Activated T-helper 17 cell treated with anti-CD3 and anti-CD28 coated beads, Interleukin-2, amount 50 U/mL, for 72 hours (primary cell): ENCODE data around the gene PVALB. TPM values are rescaled to one million over a fixed set of nuclear protein-coding genes. Genes with fewer than 3 reads are reported as not detected.

Experiments
- ATAC-seq: fragments of 150-1000 bp; cut with Tn5 transposase; replicated peaks from 2 replicates; pipeline ENCODE4 v1.10.0; 2021; ENCODE audit warnings: mild to moderate bottlenecking, moderate library complexity
- H3K27ac Mint-ChIP-seq: one replicate; pipeline ENCODE4 v1.8.0; 2022; ENCODE audit warnings: mixed read lengths
- H3K27me3 Mint-ChIP-seq: one replicate; pipeline ENCODE4 v1.8.0; 2022; ENCODE audit warnings: mixed read lengths
- H3K36me3 Mint-ChIP-seq: one replicate; pipeline ENCODE4 v1.8.0; 2022; ENCODE audit warnings: low read depth, mild to moderate bottlenecking, mixed read lengths
- H3K4me1 Mint-ChIP-seq: one replicate; pipeline ENCODE4 v1.8.0; 2022; ENCODE audit warnings: mixed read lengths
- H3K4me3 Mint-ChIP-seq: one replicate; pipeline ENCODE4 v1.8.0; 2022; ENCODE audit warnings: mild to moderate bottlenecking, mixed read lengths
- H3K9me3 Mint-ChIP-seq: one replicate; pipeline ENCODE4 v1.8.0; 2022; ENCODE audit warnings: mixed read lengths
- total RNA-seq, 2 donors: library from RNA; stranded (reverse); gene quantifications; one replicate each; pipeline ENCODE4 v1.2.3, GENCODE V29; 2022

Gene PVALB
- total RNA-seq, 2 donors from 2014 or later: not detected

GRCh38 chr22:36831717-36832116 lies 14.9 kb upstream of the PVALB start:
- Mint-ChIP-seq H3K27ac (no peak overlapping the region), H3K4me1 (peaks cover 15% of the 10 kb centered on the region), H3K4me3 (no peak overlapping the region), H3K27me3 (peaks cover 7% of the 10 kb centered on the region), H3K36me3 (no peaks in the 10 kb centered on the region), H3K9me3 (no peaks in the 10 kb centered on the region)
- ATAC-seq: no peak

- Mint-ChIP-seq H3K9me3 (no peaks in the 10 kb centered on the region), H3K27me3 (peaks cover 7% of the 10 kb centered on the region), H3K27ac (no peak overlapping the region)
These were observed 14.4 kb upstream of the PVALB start for GRCh38 chr22:36831206-36831605.

GRCh38 chr22:36830601-36831000 lies 13.8 kb upstream of the PVALB start:
- H3K9me3 Mint-ChIP-seq: no peaks in the 10 kb centered on the region
- H3K4me1 Mint-ChIP-seq: peaks cover 15% of the 10 kb centered on the region
- no peaks in the 10 kb centered on the region for H3K36me3 Mint-ChIP-seq
- no peak for ATAC-seq
- no peak overlapping the region for H3K27ac Mint-ChIP-seq
- H3K27me3 Mint-ChIP-seq: peaks cover 7% of the 10 kb centered on the region
- peak overlapping the region; percentile 11 for H3K4me3 Mint-ChIP-seq

More at GRCh38 chr22:36831206-36831605, 14.4 kb upstream of the PVALB start:
- Mint-ChIP-seq H3K4me3 (no peak overlapping the region), H3K4me1 (peaks cover 15% of the 10 kb centered on the region), H3K36me3 (no peaks in the 10 kb centered on the region)
- ATAC-seq: no peak

- no peak overlapping the region for H3K27ac Mint-ChIP-seq
- H3K36me3 Mint-ChIP-seq: no peaks in the 10 kb centered on the region
- peaks cover 13% of the 10 kb centered on the region for H3K27me3 Mint-ChIP-seq
- no peak for ATAC-seq
- H3K4me1 Mint-ChIP-seq: peaks cover 19% of the 10 kb centered on the region
- no peak overlapping the region for H3K4me3 Mint-ChIP-seq
- no peaks in the 10 kb centered on the region for H3K9me3 Mint-ChIP-seq
These were observed 12.7 kb upstream of the PVALB start for GRCh38 chr22:36829370-36830002.

- no peak overlapping the region for H3K4me3 Mint-ChIP-seq
- no peaks in the 10 kb centered on the region for H3K9me3 Mint-ChIP-seq
- H3K27me3 Mint-ChIP-seq: peaks cover 14% of the 10 kb centered on the region
- ATAC-seq: no peak
- H3K4me1 Mint-ChIP-seq: peaks cover 21% of the 10 kb centered on the region
- no peaks in the 10 kb centered on the region for H3K36me3 Mint-ChIP-seq
- H3K27ac Mint-ChIP-seq: no peak overlapping the region
These were observed 12.0 kb upstream of the PVALB start for GRCh38 chr22:36828815-36829214.

GRCh38 chr22:36826262-36826661 lies 9.4 kb upstream of the PVALB start:
- H3K4me1 Mint-ChIP-seq: peaks cover 16% of the 10 kb centered on the region
- no peaks in the 10 kb centered on the region for H3K9me3 Mint-ChIP-seq
- no peak overlapping the region for H3K27ac Mint-ChIP-seq
- no peak for ATAC-seq
- H3K4me3 Mint-ChIP-seq: no peak overlapping the region
- H3K27me3 Mint-ChIP-seq: peaks cover 10% of the 10 kb centered on the region
- H3K36me3 Mint-ChIP-seq: no peaks in the 10 kb centered on the region

GRCh38 chr22:36824655-36825054 lies 7.8 kb upstream of the PVALB start:
- H3K27ac Mint-ChIP-seq: no peak overlapping the region
- no peaks in the 10 kb centered on the region for H3K36me3 Mint-ChIP-seq
- no peaks in the 10 kb centered on the region for H3K9me3 Mint-ChIP-seq
- H3K27me3 Mint-ChIP-seq: peaks cover 10% of the 10 kb centered on the region
- ATAC-seq: no peak
- H3K4me1 Mint-ChIP-seq: peaks cover 6% of the 10 kb centered on the region
- H3K4me3 Mint-ChIP-seq: no peak overlapping the region

GRCh38 chr22:36823186-36823839 lies 6.5 kb upstream of the PVALB start:
- peaks cover 17% of the 10 kb centered on the region for H3K27me3 Mint-ChIP-seq
- H3K9me3 Mint-ChIP-seq: no peaks in the 10 kb centered on the region

GRCh38 chr22:36822581-36822980 lies 5.7 kb upstream of the PVALB start:
- H3K4me1 Mint-ChIP-seq: peaks cover 8% of the 10 kb centered on the region
- ATAC-seq: no peak
- no peak overlapping the region for H3K4me3 Mint-ChIP-seq
- H3K9me3 Mint-ChIP-seq: no peaks in the 10 kb centered on the region
- no peaks in the 10 kb centered on the region for H3K36me3 Mint-ChIP-seq
- H3K27me3 Mint-ChIP-seq: peaks cover 24% of the 10 kb centered on the region
- no peak overlapping the region for H3K27ac Mint-ChIP-seq

More at GRCh38 chr22:36823186-36823839, 6.5 kb upstream of the PVALB start:
- no peak for ATAC-seq
- Mint-ChIP-seq H3K4me3 (no peak overlapping the region), H3K27ac (no peak overlapping the region), H3K4me1 (peaks cover 6% of the 10 kb centered on the region), H3K36me3 (no peaks in the 10 kb centered on the region)

GRCh38 chr22:36819112-36819511 lies 2.3 kb upstream of the PVALB start:
- H3K9me3 Mint-ChIP-seq: no peaks in the 10 kb centered on the region
- H3K27me3 Mint-ChIP-seq: peaks cover 35% of the 10 kb centered on the region
- H3K4me1 Mint-ChIP-seq: peaks cover 4% of the 10 kb centered on the region
- ATAC-seq: no peak
- H3K27ac Mint-ChIP-seq: no peak overlapping the region
- no peak overlapping the region for H3K4me3 Mint-ChIP-seq
- no peaks in the 10 kb centered on the region for H3K36me3 Mint-ChIP-seq

GRCh38 chr22:36818010-36818642 lies 1.3 kb upstream of the PVALB start:
- ATAC-seq: no peak
- Mint-ChIP-seq H3K27ac (no peak overlapping the region), H3K4me1 (peaks cover 4% of the 10 kb centered on the region), H3K4me3 (peak overlapping the region; percentile 49), H3K27me3 (peaks cover 41% of the 10 kb centered on the region), H3K9me3 (no peaks in the 10 kb centered on the region), H3K36me3 (no peaks in the 10 kb centered on the region)

- Mint-ChIP-seq H3K27me3 (peaks cover 43% of the 10 kb centered on the region), H3K4me1 (peaks cover 4% of the 10 kb centered on the region), H3K27ac (no peak overlapping the region), H3K9me3 (no peaks in the 10 kb centered on the region), H3K4me3 (peak overlapping the region; percentile 49), H3K36me3 (no peaks in the 10 kb centered on the region)
- ATAC-seq: no peak
These were observed 652 bp upstream of the PVALB start for GRCh38 chr22:36817525-36817848.

- H3K4me3 Mint-ChIP-seq: no peak overlapping the region
- peaks cover 43% of the 10 kb centered on the region for H3K27me3 Mint-ChIP-seq
- H3K27ac Mint-ChIP-seq: no peak overlapping the region
- no peak for ATAC-seq
- H3K4me1 Mint-ChIP-seq: peaks cover 4% of the 10 kb centered on the region
- H3K9me3 Mint-ChIP-seq: no peaks in the 10 kb centered on the region
- no peaks in the 10 kb centered on the region for H3K36me3 Mint-ChIP-seq
These were observed 548 bp downstream of the PVALB start for GRCh38 chr22:36816339-36816635.

- H3K27me3 Mint-ChIP-seq: peaks cover 43% of the 10 kb centered on the region
- H3K36me3 Mint-ChIP-seq: no peaks in the 10 kb centered on the region
- no peaks in the 10 kb centered on the region for H3K9me3 Mint-ChIP-seq
- peaks cover 4% of the 10 kb centered on the region for H3K4me1 Mint-ChIP-seq
- H3K27ac Mint-ChIP-seq: no peak overlapping the region
- H3K4me3 Mint-ChIP-seq: peak overlapping the region; percentile 11
- no peak for ATAC-seq
These were observed 1.1 kb downstream of the PVALB start for GRCh38 chr22:36815558-36816338.

GRCh38 chr22:36814801-36815200 lies 2.0 kb downstream of the PVALB start:
- H3K36me3 Mint-ChIP-seq: no peaks in the 10 kb centered on the region
- H3K9me3 Mint-ChIP-seq: no peaks in the 10 kb centered on the region
- peaks cover 43% of the 10 kb centered on the region for H3K27me3 Mint-ChIP-seq

More at GRCh38 chr22:36814801-36815200, 2.0 kb downstream of the PVALB start:
- no peak overlapping the region for H3K27ac Mint-ChIP-seq
- H3K4me3 Mint-ChIP-seq: no peak overlapping the region
- ATAC-seq: no peak
- H3K4me1 Mint-ChIP-seq: peaks cover 4% of the 10 kb centered on the region
